Stimulated activated effector memory CD8-positive, alpha-beta T cell treated with anti-CD3 and anti-CD28 coated beads, Interleukin-12 subunit alpha, Interleukin-12 subunit beta, amount 100 ng/mL, for 72 hours (primary cell): Measurements from ENCODE around the gene SCP2.
"Not testable (repeated sequence)": the region's sequence is repeated elsewhere in the genome, so short reads cannot be mapped to it uniquely, and the experiment has no call there.

Source experiments
- ATAC-seq: fragments of 150-1000 bp; cut with Tn5 transposase; 2 replicates; pipeline ENCODE4 v1.10.0; 2021
- DNase-seq, 2 donors: peaks; one replicate each; pipeline ENCODE4 v3.0.0; 2021 to 2022; ENCODE audit warnings: low spot score in 2 of 2
- H3K27ac Mint-ChIP-seq: one replicate; pipeline ENCODE4 v1.8.0; 2022; ENCODE audit warnings: mild to moderate bottlenecking, mixed read lengths
- H3K36me3 Mint-ChIP-seq: one replicate; pipeline ENCODE4 v1.8.0; 2022; ENCODE audit warnings: mild to moderate bottlenecking, mixed read lengths
- H3K4me1 Mint-ChIP-seq: one replicate; pipeline ENCODE4 v1.8.0; 2022; ENCODE audit warnings: mixed read lengths
- H3K4me3 Mint-ChIP-seq: one replicate; pipeline ENCODE4 v1.8.0; 2022; ENCODE audit warnings: mild to moderate bottlenecking, mixed read lengths
- H3K9me3 Mint-ChIP-seq: one replicate; pipeline ENCODE4 v1.8.0; 2022; ENCODE audit warnings: mixed read lengths

SCP2 gene

GRCh38 chr1:52929019-52929418, 1.9 kb downstream of the SCP2 start:
- Mint-ChIP-seq H3K4me3 (no peak overlapping the region), H3K9me3 (no peaks in the 10 kb centered on the region), H3K4me1 (peaks cover 17% of the 10 kb centered on the region), H3K36me3 (no peaks in the 10 kb centered on the region), H3K27ac (no peak overlapping the region)
- no peak for ATAC-seq
- no peak for DNase-seq

GRCh38 chr1:52937433-52938182, 10.5 kb downstream of the SCP2 start:
- H3K27ac Mint-ChIP-seq: no peak overlapping the region
- DNase-seq (no peak), ATAC-seq (no peak)
- no peaks in the 10 kb centered on the region for H3K9me3 Mint-ChIP-seq
- H3K36me3 Mint-ChIP-seq: no peaks in the 10 kb centered on the region
- H3K4me3 Mint-ChIP-seq: no peak overlapping the region
- peaks cover 8% of the 10 kb centered on the region for H3K4me1 Mint-ChIP-seq

- no peak overlapping the region for H3K4me3 Mint-ChIP-seq
- peaks cover 8% of the 10 kb centered on the region for H3K4me1 Mint-ChIP-seq
- no peaks in the 10 kb centered on the region for H3K36me3 Mint-ChIP-seq
- no peaks in the 10 kb centered on the region for H3K9me3 Mint-ChIP-seq
- DNase-seq (no peak), ATAC-seq (no peak)
- no peak overlapping the region for H3K27ac Mint-ChIP-seq
Measured at GRCh38 chr1:52938183-52938451, 11.0 kb downstream of the SCP2 start.

- H3K4me3 Mint-ChIP-seq: no peak overlapping the region
- peaks cover 6% of the 10 kb centered on the region for H3K36me3 Mint-ChIP-seq
- no peaks in the 10 kb centered on the region for H3K9me3 Mint-ChIP-seq
Measured at GRCh38 chr1:52943876-52944416, 16.9 kb downstream of the SCP2 start.

GRCh38 chr1:52944566-52944965, 17.5 kb downstream of the SCP2 start:
- H3K4me3 Mint-ChIP-seq: no peak overlapping the region
- H3K27ac Mint-ChIP-seq: no peak overlapping the region
- H3K4me1 Mint-ChIP-seq: no peaks in the 10 kb centered on the region
- DNase-seq (no peak), ATAC-seq (no peak)
- peaks cover 6% of the 10 kb centered on the region for H3K36me3 Mint-ChIP-seq
- no peaks in the 10 kb centered on the region for H3K9me3 Mint-ChIP-seq

More at GRCh38 chr1:52943876-52944416, 16.9 kb downstream of the SCP2 start:
- Mint-ChIP-seq H3K4me1 (no peaks in the 10 kb centered on the region), H3K27ac (no peak overlapping the region)
- no peak for DNase-seq
- ATAC-seq: no peak

- H3K4me1 Mint-ChIP-seq: no peaks in the 10 kb centered on the region
- no peak overlapping the region for H3K4me3 Mint-ChIP-seq
- no peak overlapping the region for H3K27ac Mint-ChIP-seq
- ATAC-seq (no peak), DNase-seq (no peak)
- H3K9me3 Mint-ChIP-seq: no peaks in the 10 kb centered on the region
- H3K36me3 Mint-ChIP-seq: peaks cover 12% of the 10 kb centered on the region
Measured at GRCh38 chr1:52947490-52947889, 20.4 kb downstream of the SCP2 start.

GRCh38 chr1:52949602-52950001, 22.5 kb downstream of the SCP2 start:
- H3K27ac Mint-ChIP-seq, DNase-seq, ATAC-seq, H3K9me3 Mint-ChIP-seq, H3K4me1 Mint-ChIP-seq, H3K4me3 Mint-ChIP-seq: not testable (repeated sequence)
- peaks cover 12% of the 10 kb centered on the region for H3K36me3 Mint-ChIP-seq

GRCh38 chr1:52952112-52952511, 25.0 kb downstream of the SCP2 start:
- ATAC-seq (no peak), DNase-seq (no peak)
- H3K9me3 Mint-ChIP-seq: no peaks in the 10 kb centered on the region
- no peaks in the 10 kb centered on the region for H3K4me1 Mint-ChIP-seq
- no peak overlapping the region for H3K4me3 Mint-ChIP-seq
- H3K36me3 Mint-ChIP-seq: peaks cover 12% of the 10 kb centered on the region
- no peak overlapping the region for H3K27ac Mint-ChIP-seq

- ATAC-seq (no peak), DNase-seq (no peak)
- H3K4me3 Mint-ChIP-seq: no peak overlapping the region
- no peak overlapping the region for H3K27ac Mint-ChIP-seq
- H3K9me3 Mint-ChIP-seq: no peaks in the 10 kb centered on the region
- H3K4me1 Mint-ChIP-seq: no peaks in the 10 kb centered on the region
- H3K36me3 Mint-ChIP-seq: peaks cover 14% of the 10 kb centered on the region
Measured at GRCh38 chr1:52955129-52955970, 28.3 kb downstream of the SCP2 start.

- no peak for ATAC-seq
- H3K27ac Mint-ChIP-seq: no peak overlapping the region
- DNase-seq: no peak
Measured at GRCh38 chr1:52963101-52963500, 36.0 kb downstream of the SCP2 start.

GRCh38 chr1:52967666-52968065, 40.6 kb downstream of the SCP2 start:
- H3K36me3 Mint-ChIP-seq: no peaks in the 10 kb centered on the region
- ATAC-seq: no peak
- H3K4me1 Mint-ChIP-seq: no peaks in the 10 kb centered on the region
- H3K27ac Mint-ChIP-seq: no peak overlapping the region
- DNase-seq: no peak
- no peaks in the 10 kb centered on the region for H3K9me3 Mint-ChIP-seq
- H3K4me3 Mint-ChIP-seq: no peak overlapping the region

More at GRCh38 chr1:52963101-52963500, 36.0 kb downstream of the SCP2 start:
- no peaks in the 10 kb centered on the region for H3K4me1 Mint-ChIP-seq
- H3K36me3 Mint-ChIP-seq: peaks cover 9% of the 10 kb centered on the region
- no peaks in the 10 kb centered on the region for H3K9me3 Mint-ChIP-seq
- no peak overlapping the region for H3K4me3 Mint-ChIP-seq

- H3K9me3 Mint-ChIP-seq, H3K27ac Mint-ChIP-seq, H3K4me1 Mint-ChIP-seq, H3K4me3 Mint-ChIP-seq, H3K36me3 Mint-ChIP-seq, DNase-seq, ATAC-seq: not testable (repeated sequence)
Measured at GRCh38 chr1:52969234-52969633, 42.2 kb downstream of the SCP2 start.

- H3K27ac Mint-ChIP-seq: no peak overlapping the region
- DNase-seq: no peak
- no peak overlapping the region for H3K4me3 Mint-ChIP-seq
- H3K36me3 Mint-ChIP-seq: no peaks in the 10 kb centered on the region
- ATAC-seq: no peak
- no peaks in the 10 kb centered on the region for H3K4me1 Mint-ChIP-seq
- H3K9me3 Mint-ChIP-seq: no peaks in the 10 kb centered on the region
Measured at GRCh38 chr1:52970149-52970548, 43.1 kb downstream of the SCP2 start.

GRCh38 chr1:52973841-52974240, 46.8 kb downstream of the SCP2 start:
- DNase-seq (no peak), ATAC-seq (no peak)
- no peaks in the 10 kb centered on the region for H3K4me1 Mint-ChIP-seq
- no peak overlapping the region for H3K4me3 Mint-ChIP-seq
- H3K9me3 Mint-ChIP-seq: no peaks in the 10 kb centered on the region
- H3K36me3 Mint-ChIP-seq: peaks cover 15% of the 10 kb centered on the region
- no peak overlapping the region for H3K27ac Mint-ChIP-seq

- no peak for ATAC-seq
- DNase-seq: no peak
- Mint-ChIP-seq H3K36me3 (peaks cover 28% of the 10 kb centered on the region), H3K27ac (no peak overlapping the region), H3K4me3 (no peak overlapping the region), H3K4me1 (no peaks in the 10 kb centered on the region), H3K9me3 (no peaks in the 10 kb centered on the region)
Measured at GRCh38 chr1:52976183-52977035, 49.3 kb downstream of the SCP2 start.
